Right lobe of liver (tissue), 4 donors: ENCODE results near the gene ENTPD2.

Experiments
- CTCF ChIP-seq, 4 donors: fragments of 200-600 bp in 3 of 4; fragments of 450-650 bp in 1 of 4; IDR thresholded peaks; one replicate each; pipeline versions ENCODE4 v1.5.1 to v1.8.0; 2016 to 2022; ENCODE audit warnings: antibody characterized with exemption in 4 of 4, mild to moderate bottlenecking in 2 of 4
- POLR2A ChIP-seq: fragments of 450-650 bp; IDR thresholded peaks from one replicate; pipeline ENCODE4 v1.6.1; 2017; ENCODE audit warnings: antibody characterized with exemption, mild to moderate bottlenecking
- donor health status: DM: no; HTN: no; CAD: no.
- donor health status: DM: no; HTN: no; CAD: no.
- donor health status: DM: no; HTN: yes; CAD: no.

- TF ChIP-seq CTCF (IDR thresholded peaks at IDR 0.05) (no peak), POLR2A (no peak)
Observed at GRCh38 chr9:137080260-137081122, 26.6 kb upstream of the ENTPD2 start.
